22Rv1 (cell line): Measurements from ENCODE around the gene DGKG.

Experiments used
- H3K27ac ChIP-seq: fragments of 450-650 bp; 2 replicates; pipeline ENCODE4 v1.5.1; 2017
- ZFX ChIP-seq: fragments of 450-650 bp; IDR thresholded peaks from 2 replicates; pipeline ENCODE4 v1.6.1; 2017; ENCODE audit warnings: antibody characterized with exemption, borderline replicate concordance
- TF ChIP-seq, protein P1 (sequence below): fragments of 450-650 bp; IDR thresholded peaks from 2 replicates; pipeline ENCODE4 v1.5.1; 2017; ENCODE audit warnings: mild to moderate bottlenecking

DGKG gene

DNA sequence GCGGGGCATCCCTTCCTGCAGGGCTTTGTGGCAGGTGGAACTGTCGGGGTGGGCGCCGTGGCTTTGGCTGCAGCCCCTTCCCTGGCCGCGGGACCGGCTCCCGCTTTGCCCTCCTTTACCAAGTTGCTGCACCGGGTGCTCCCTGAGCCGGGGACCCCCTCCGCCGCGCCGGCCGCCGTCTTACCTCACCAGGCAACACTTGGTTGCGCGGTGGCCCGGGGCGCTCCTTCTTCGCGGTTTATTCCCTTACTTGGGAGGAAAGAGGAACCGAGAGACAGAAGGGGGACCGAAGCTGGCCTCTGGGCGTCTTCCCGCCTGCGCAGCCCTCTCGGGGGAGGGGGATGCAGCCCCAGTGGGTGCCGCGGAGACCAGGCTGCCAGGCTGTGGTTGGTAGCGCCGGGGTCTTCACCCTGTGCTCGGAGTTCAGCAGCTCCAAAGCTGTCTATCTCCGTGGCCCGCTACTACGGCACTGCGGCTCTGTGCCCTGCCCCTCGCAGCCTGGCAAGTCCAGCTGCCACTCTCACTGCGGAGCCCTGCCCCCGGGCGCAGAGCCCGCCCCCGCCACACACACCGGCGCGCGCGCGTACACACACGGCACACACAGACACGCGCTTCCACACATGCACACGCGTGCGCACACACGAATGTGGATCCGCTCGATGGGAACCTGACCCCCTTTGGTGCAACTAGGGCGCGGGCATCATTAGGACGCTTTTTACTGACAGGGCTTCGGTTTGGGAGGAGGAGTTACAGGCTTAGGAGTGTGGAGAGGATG, at the start of gene DGKG:
TSS of gene DGKG (minus strand) at position 473 of the 775 bp plus-strand sequence. CDS start 41,775 bp downstream, outside the sequence.
- no peak within 1 kb of the TSS for H3K27ac ChIP-seq
- no peak for TF ChIP-seq ZFX
- TF ChIP-seq, protein P1, sequence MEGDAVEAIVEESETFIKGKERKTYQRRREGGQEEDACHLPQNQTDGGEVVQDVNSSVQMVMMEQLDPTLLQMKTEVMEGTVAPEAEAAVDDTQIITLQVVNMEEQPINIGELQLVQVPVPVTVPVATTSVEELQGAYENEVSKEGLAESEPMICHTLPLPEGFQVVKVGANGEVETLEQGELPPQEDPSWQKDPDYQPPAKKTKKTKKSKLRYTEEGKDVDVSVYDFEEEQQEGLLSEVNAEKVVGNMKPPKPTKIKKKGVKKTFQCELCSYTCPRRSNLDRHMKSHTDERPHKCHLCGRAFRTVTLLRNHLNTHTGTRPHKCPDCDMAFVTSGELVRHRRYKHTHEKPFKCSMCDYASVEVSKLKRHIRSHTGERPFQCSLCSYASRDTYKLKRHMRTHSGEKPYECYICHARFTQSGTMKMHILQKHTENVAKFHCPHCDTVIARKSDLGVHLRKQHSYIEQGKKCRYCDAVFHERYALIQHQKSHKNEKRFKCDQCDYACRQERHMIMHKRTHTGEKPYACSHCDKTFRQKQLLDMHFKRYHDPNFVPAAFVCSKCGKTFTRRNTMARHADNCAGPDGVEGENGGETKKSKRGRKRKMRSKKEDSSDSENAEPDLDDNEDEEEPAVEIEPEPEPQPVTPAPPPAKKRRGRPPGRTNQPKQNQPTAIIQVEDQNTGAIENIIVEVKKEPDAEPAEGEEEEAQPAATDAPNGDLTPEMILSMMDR = no peak

DNA sequence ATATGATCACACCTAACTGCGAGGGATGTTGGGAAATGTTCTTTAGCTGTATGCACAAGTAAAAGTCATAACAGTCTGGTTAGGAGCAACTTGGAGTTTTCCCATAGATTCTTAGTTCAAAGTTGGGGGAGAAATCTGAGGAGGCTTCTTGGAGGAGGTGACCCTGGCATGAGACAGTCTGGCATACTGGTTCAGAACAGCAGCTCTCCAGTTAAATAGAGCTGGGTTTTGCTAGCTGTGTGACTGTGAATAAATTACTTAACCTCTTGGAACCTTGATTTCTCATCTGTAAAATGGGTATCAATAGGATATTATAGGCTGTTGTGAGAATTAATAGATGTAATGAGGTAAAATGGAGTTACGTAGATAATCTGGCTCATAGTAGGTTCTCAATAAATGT, 49.1 kb upstream of the DGKG start:
- H3K27ac ChIP-seq = no peak overlapping the region
- TF ChIP-seq, protein P1 = no peak
- TF ChIP-seq ZFX = no peak

DNA sequence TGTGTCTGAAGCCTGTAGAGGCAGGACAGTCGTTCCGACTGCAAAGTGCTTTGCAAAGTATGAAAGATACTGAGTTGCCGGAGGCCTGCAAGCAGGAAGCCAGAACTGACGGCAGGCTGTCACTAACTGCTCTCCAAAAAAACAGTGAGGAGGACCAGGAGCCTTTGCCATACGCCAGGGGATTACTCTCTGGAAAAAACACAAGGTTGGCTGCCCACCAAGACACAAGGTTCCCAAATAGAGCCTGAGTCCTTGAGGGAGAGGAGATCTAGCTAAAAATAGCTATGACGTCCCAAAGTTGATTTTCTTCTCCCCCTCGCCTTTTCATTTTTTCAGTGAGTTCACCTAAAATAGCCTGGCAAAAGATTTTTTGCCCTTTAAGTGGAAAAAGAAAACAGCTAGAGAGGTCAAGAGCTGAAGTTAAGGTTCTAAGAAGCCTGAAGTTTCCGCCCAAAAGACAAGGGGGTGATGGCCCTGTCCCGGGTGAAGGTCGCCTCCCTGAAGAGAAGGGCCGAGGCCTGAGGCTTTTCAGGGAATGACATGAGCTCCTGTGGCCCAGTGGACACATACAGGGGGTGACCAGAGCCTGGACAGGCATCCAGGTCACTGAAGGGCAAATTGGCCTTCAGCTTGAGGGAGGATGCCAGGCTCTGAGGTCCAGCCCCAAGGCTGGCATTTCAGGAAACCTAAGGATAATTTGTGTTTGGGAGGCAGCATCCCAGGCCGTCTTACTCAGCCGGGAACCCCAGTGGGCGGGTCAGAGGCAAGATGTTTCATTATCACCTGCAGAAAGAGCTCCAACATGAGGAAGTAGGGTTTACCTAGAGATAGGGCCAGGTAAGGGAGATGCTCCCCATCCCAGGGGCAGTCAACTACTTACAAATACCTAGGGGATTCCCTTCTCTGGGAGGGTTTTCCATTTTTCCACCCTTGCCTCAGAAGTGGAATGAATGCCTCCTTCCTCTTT, 44.9 kb upstream of the DGKG start:
- TF ChIP-seq ZFX = no peak
- TF ChIP-seq, protein P1 = no peak
- H3K27ac ChIP-seq = no peak overlapping the region

DNA sequence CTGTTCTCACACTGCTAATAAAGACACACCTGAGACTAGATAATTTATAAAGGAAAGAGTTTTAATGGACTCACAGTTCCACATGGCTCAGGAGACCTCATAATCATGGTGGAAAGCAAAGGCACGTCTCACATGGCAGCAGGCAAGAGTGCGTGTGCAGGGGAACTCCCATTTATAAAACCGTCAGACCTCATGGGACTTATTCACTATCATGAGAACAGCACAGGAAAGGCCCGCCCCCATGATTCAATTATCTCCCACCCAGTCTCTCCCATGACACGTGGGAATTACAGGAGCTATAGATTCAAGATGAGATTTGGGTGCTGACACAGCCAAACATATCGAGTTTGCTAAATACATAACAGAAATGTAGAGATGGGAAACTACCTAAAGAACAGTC, 39.5 kb upstream of the DGKG start:
- H3K27ac ChIP-seq = no peak overlapping the region

DNA sequence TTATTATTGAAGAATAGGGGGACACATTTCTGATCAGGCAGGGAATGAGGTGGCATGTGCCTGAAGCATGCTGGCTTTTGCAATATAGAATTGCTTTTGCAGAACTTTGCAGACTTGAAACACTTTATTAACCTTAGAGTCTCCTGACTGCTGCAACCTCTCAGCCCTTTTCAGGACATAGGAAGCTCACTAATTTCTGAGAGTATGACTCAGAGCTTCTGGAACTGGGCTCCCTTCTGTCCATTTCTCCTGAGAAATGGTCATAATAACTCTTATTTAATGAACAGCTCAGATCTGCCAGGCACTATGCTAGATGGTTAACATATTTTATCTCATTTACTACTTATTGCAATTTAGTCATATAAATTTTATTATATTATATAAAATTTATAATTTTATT, 38.6 kb upstream of the DGKG start:
- no peak for TF ChIP-seq ZFX
- TF ChIP-seq, protein P1 = no peak
- H3K27ac ChIP-seq = no peak overlapping the region

More for the DNA sequence above, 39.5 kb upstream of the DGKG start:
- TF ChIP-seq ZFX = no peak
- TF ChIP-seq, protein P1 = no peak

DNA sequence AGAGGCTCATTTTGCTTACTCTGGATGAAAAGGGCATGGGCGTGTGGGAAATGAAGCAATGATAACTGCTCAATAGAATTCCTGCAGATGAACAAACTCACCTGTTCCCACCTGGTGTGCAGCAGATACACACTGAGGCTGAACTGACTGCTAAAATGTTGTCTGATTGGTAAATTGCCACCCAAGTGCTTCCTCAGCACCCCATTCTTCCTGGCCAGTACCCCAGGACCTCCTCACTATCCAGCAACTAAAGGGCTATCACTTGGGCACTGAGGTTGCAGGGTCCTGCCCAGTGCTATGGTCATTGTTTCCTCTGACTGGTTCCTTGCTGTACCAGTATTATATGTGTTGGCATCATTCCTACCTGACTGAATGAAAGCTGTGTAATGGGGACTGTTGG, 38.0 kb upstream of the DGKG start:
- TF ChIP-seq, protein P1 = no peak
- TF ChIP-seq ZFX = no peak

More for the DNA sequence above, 38.0 kb upstream of the DGKG start:
- no peak overlapping the region for H3K27ac ChIP-seq
